ENCODE data around the gene C2orf78. TPM values are rescaled to one million over a fixed set of nuclear protein-coding genes. Genes with fewer than 3 reads are reported as not detected.

The C2orf78 gene
- total and polyA plus RNA-seq, 9 of the 15 experiments (the other 6 are each of a cell fraction or from before 2014, with no cell fraction given) = 0.04 to 0.28 (median 0.20) TPM

DNA sequence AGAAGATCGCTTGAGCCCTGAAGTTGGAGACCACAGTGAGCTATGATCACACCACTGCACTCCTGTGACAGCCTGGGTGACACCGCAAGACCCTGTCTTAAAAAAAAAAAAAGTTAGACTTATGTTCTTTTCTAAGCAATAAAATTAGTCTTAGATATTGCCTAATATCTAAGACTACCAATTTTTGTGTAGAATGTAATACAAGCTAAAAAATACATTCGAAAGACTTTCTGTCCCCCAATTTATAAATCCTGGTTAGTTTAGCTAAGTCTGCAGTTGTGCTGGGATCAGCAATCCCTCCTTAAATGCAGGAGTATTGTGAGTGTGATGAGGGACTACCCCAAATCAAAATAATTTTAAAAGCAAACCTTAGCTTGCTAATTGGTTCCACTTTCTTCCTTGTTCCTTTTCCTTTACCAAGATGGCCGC lies 44.4 kb downstream of the C2orf78 start:
- WGBS (ENCODE audit: insufficient coverage, low coverage, missing lambda C conversion rate) = 28% methylated on average over 4 of the region's 4 CpGs
- DNase-seq (ENCODE audit: extremely low read depth in 1 of 4, low spot score in 3 of 4) (no peak), ATAC-seq (no peak), FAIRE-seq (no peak)
- TF ChIP-seq FOXK2 (conservative IDR thresholded peaks at IDR 0.05 in 1 of 2, IDR thresholded peaks at IDR 0.05 in 1 of 2; ENCODE audit: low read depth in 2 of 2) (peak in 1 of 2 experiments; percentile 28; a peak in 1 of 4 replicates), KAT8 (IDR thresholded peaks at IDR 0.05; ENCODE audit: low read depth) (0 out of 2 replicates have a peak, but pooled peaks have one; percentile 25), CEBPG (CRISPR knock-in tag; IDR thresholded peaks at IDR 0.05) (no peak), CEBPG (tag; conservative IDR thresholded peaks at IDR 0.05 in 1 of 2, IDR thresholded peaks at IDR 0.05 in 1 of 2) (peak; percentile 71 to 73), ARNT (IDR thresholded peaks at IDR 0.05) (0 out of 4 replicates have a peak, but pooled peaks of 1 of the 2 experiments have one; percentile 29), PHF21A (IDR thresholded peaks at IDR 0.05; ENCODE audit: borderline replicate concordance, low read depth) (no peak), CBX3 (IDR thresholded peaks at IDR 0.05; ENCODE audit: borderline replicate concordance in 1 of 2, low read length in 2 of 2) (0 out of 3 replicates have a peak, but pooled peaks of 1 of the 2 experiments have one; percentile 51), IRF2 (CRISPR knock-in tag; IDR thresholded peaks at IDR 0.05) (no peak), MNT (conservative IDR thresholded peaks at IDR 0.05) (0 out of 4 replicates have a peak, but pooled peaks of 1 of the 2 experiments have one; percentile 13), SRSF3 (IDR thresholded peaks at IDR 0.05; ENCODE audit: insufficient read depth, low read length) (no peak), CHD2 (IDR thresholded peaks at IDR 0.05; ENCODE audit: low read depth, low read length) (no peak), MED1 (CRISPR knock-in tag; IDR thresholded peaks at IDR 0.05; ENCODE audit: borderline replicate concordance) (no peak), SIX5 (IDR thresholded peaks at IDR 0.05; ENCODE audit: borderline replicate concordance in 1 of 2, insufficient read depth in 1 of 2, low read depth in 1 of 2, low read length in 2 of 2) (peak; percentile 39 to 48; a peak in 2 of 4 replicates), NR2C1 (IDR thresholded peaks at IDR 0.05) (peak; percentile 39; the same call in 1 of the 2 replicates), NR2C1 (tag; IDR thresholded peaks at IDR 0.05) (no peak), ELF1 (tag; IDR thresholded peaks at IDR 0.05) (peak; percentile 90; the same call in 1 of the 2 replicates)
- TF ChIP-seq, protein P1, sequence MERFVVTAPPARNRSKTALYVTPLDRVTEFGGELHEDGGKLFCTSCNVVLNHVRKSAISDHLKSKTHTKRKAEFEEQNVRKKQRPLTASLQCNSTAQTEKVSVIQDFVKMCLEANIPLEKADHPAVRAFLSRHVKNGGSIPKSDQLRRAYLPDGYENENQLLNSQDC (CRISPR knock-in tag; IDR thresholded peaks at IDR 0.05) = no peak
- TSS peak; percentile 85 for BruUV-seq (replicated peaks)
- peaks cover 27% of the 10 kb centered on the region; the same call in 2 of the 3 replicates for H3K36me3 ChIP-seq (ENCODE audit: control insufficient read depth, insufficient read depth, low read length)
- intact Hi-C loops (cut with micrococcal nuclease) = loop anchor here (10.0 kb wide), 7 partner anchors 154 to 566 kb away; partner anchors contain the start of genes BOLA3 and TET3
- ChIA-PET CTCF (ENCODE audit: low intra/inter-chr PET ratio) (interaction anchor here (0.6 to 1.1 kb wide), 2 partner anchors 118 to 496 kb away, joined by 3 read pairs; no protein-coding TSS in a partner anchor), POLR2A (interaction anchor here (0.7 to 1.3 kb wide), 11 partner anchors 11 to 371 kb away, joined by 3 to 7 read pairs (median 3); no protein-coding TSS in a partner anchor)
- H3K27ac ChIP-seq (ENCODE audit: extremely low read depth, low read depth, low read length) = peak overlapping the region; percentile 54
- H3K9ac ChIP-seq (ENCODE audit: insufficient read depth in 1 of 2, low read depth in 2 of 2, low read length in 2 of 2) = peak overlapping the region in 1 of 2 experiments; percentile 93; a peak in 3 of 4 replicates
- in situ Hi-C loops (cut with MboI) = no loop called here
- peaks cover 22% of the 10 kb centered on the region for H3K79me2 ChIP-seq (ENCODE audit: control insufficient read depth, insufficient read depth, low read length)
- peaks cover 7 to 13% of the 10 kb centered on the region in 2 experiments; a peak in 4 of 5 replicates for H3K4me1 ChIP-seq (replicated peaks in 1 of 2; ENCODE audit: control insufficient read depth in 2 of 2, insufficient read depth in 2 of 2, low read length in 2 of 2)
- no peaks in the 10 kb centered on the region for H4K20me1 ChIP-seq (replicated peaks; ENCODE audit: control insufficient read depth, insufficient read depth, low read length)
- H2AFZ ChIP-seq (ENCODE audit: low read depth, low read length) = peak overlapping the region; percentile 98
- no peaks in the 10 kb centered on the region for H3K9me3 ChIP-seq (replicated peaks; ENCODE audit: control insufficient read depth, insufficient read depth, low read depth, low read length)
- H3K9me1 ChIP-seq (ENCODE audit: control insufficient read depth, insufficient read depth, low read length) = no peaks in the 10 kb centered on the region
- peak overlapping the region; percentile 62 for H3K4me3 ChIP-seq
- no peaks in the 10 kb centered on the region for H3K27me3 ChIP-seq (ENCODE audit: control insufficient read depth in 2 of 2, insufficient read depth in 2 of 2, low read length in 2 of 2)
- peak overlapping the region; percentile 93 for H3K4me2 ChIP-seq (ENCODE audit: insufficient read depth, low read length)
